Measurements from ENCODE around the gene SLC9A9.

Gene SLC9A9

GRCh38 chr3:143597774-143598652 lies 250.3 kb downstream of the SLC9A9 start:
- no peak for DNase-seq (ENCODE audit: low spot score)

- no peak for DNase-seq (ENCODE audit: low spot score)
Measured at GRCh38 chr3:143596957-143597642, 251.2 kb downstream of the SLC9A9 start.

- DNase-seq (ENCODE audit: low spot score): no peak
Measured at GRCh38 chr3:143595456-143596077, 252.7 kb downstream of the SLC9A9 start.

GRCh38 chr3:143594206-143594605 lies 254.1 kb downstream of the SLC9A9 start:
- no peak for DNase-seq (ENCODE audit: low spot score)

GRCh38 chr3:143590660-143591059 lies 257.6 kb downstream of the SLC9A9 start:
- no peak for DNase-seq (ENCODE audit: low spot score)

- DNase-seq (ENCODE audit: low spot score): no peak
Measured at GRCh38 chr3:143586576-143586975, 261.7 kb downstream of the SLC9A9 start.

- DNase-seq (ENCODE audit: low spot score): no peak
Measured at GRCh38 chr3:143585720-143586456, 262.4 kb downstream of the SLC9A9 start.

- no peak for DNase-seq (ENCODE audit: low spot score)
Measured at GRCh38 chr3:143584474-143584873, 263.8 kb downstream of the SLC9A9 start.

- no peak for DNase-seq (ENCODE audit: low spot score)
Measured at GRCh38 chr3:143581972-143582722, 266.1 kb downstream of the SLC9A9 start.

GRCh38 chr3:143578810-143579435 lies 269.3 kb downstream of the SLC9A9 start:
- DNase-seq (ENCODE audit: low spot score): no peak

GRCh38 chr3:143576568-143577270 lies 271.5 kb downstream of the SLC9A9 start:
- no peak for DNase-seq (ENCODE audit: low spot score)

- no peak for DNase-seq (ENCODE audit: low spot score)
Measured at GRCh38 chr3:143574933-143575332, 273.3 kb downstream of the SLC9A9 start.

- DNase-seq (ENCODE audit: low spot score): no peak
Measured at GRCh38 chr3:143573610-143574303, 274.5 kb downstream of the SLC9A9 start.

- no peak for DNase-seq (ENCODE audit: low spot score)
Measured at GRCh38 chr3:143571548-143571947, 276.7 kb downstream of the SLC9A9 start.

- no peak for DNase-seq (ENCODE audit: low spot score)
Measured at GRCh38 chr3:143567823-143568222, 280.4 kb downstream of the SLC9A9 start.

GRCh38 chr3:143565951-143566350 lies 282.3 kb downstream of the SLC9A9 start:
- DNase-seq (ENCODE audit: low spot score): no peak

GRCh38 chr3:143563786-143564185 lies 284.5 kb downstream of the SLC9A9 start:
- no peak for DNase-seq (ENCODE audit: low spot score)

- no peak for DNase-seq (ENCODE audit: low spot score)
Measured at GRCh38 chr3:143562789-143563188, 285.5 kb downstream of the SLC9A9 start.

GRCh38 chr3:143559296-143559695 lies 289.0 kb downstream of the SLC9A9 start:
- DNase-seq (ENCODE audit: low spot score): no peak

GRCh38 chr3:143552851-143553250 lies 295.4 kb downstream of the SLC9A9 start:
- DNase-seq (ENCODE audit: low spot score): no peak

Measured in CD4-positive, alpha-beta T cell treated with Interleukin-15 for 4 hours (primary cell).